ENCODE data around the gene RFX1.
"Not testable (repeated sequence)": the region's sequence is repeated elsewhere in the genome, so short reads cannot be mapped to it uniquely, and the experiment has no call there.

Gene RFX1

DNA sequence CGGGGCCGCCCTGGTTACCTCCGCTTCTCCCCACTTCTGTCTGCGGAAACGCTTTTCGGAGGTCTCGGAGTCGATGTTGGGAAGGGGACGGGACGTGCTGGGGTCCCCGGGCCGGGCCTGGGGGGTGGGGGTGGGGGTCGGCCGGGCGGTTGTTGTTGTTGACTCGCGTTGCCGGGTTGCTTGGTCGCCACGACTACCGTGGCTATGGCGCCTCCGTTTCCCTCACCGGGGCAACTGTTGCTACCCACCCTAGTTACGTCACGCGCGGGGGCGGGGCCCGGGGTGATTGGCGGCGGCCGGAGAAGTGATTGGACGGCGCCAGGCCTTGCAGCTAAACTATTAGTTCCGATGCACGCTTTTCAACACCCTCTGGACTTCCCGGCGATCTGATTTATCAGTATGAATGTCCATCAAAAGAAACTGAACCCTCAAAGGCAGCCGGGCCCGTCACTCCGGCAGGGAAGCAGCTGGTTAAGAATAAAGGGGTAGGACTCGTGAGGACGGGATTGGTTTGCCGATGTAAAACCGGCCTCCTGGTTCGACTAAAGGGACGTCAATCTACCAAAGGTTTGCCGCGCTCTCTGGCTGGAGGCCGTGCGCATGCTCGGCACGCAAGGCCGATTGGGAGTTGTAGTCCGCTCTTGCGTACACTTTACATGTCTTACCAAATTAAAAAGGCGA, at the start of gene RFX1:
Gene RFX1 (minus strand): TSS at position 236 of the 681 bp plus-strand sequence. CDS start 12,477 bp downstream, outside the sequence.
- ATAC-seq = peak; percentile 87 to 88

DNA sequence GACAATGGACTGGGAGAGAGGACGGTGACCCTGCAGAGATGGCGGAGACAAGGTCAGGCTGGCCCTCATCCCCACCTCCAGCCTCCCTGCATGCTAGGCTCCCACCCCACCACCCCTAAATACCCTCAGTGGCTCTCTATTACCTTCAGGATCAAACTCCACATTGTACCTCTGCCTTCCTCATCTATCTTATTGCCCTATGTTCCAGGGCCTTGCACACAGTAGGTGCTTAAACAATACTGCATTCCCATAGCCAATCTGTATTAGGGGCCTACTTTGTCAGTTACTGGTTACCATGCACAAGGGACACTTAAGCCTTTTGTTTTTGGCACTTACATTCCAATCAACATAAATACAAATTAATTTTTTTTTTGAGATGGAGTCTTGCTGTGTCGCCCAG, 49.3 kb upstream of the RFX1 start:
- ATAC-seq = no peak

DNA sequence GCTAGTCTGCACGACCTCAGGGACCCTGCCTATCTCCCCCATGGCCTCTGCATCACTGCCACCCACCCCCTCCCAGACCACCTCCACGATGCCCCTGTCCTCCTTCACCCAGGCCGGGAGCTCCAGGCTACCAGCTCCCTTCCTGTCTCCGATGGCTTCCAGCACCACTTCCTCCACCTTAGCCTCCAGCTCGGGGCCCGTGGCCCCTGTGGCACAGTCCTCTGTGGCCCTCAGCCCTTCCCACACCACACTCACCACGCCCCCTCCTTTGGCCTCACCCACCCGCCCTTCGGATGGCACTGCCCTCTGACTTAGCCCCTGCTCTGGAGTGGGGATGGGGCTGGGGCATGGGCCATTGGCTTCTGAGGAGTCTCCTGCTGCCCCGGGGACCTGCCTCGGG, 48.6 kb upstream of the RFX1 start:
- ATAC-seq = peak in 1 of 2 donors; percentile 19

DNA sequence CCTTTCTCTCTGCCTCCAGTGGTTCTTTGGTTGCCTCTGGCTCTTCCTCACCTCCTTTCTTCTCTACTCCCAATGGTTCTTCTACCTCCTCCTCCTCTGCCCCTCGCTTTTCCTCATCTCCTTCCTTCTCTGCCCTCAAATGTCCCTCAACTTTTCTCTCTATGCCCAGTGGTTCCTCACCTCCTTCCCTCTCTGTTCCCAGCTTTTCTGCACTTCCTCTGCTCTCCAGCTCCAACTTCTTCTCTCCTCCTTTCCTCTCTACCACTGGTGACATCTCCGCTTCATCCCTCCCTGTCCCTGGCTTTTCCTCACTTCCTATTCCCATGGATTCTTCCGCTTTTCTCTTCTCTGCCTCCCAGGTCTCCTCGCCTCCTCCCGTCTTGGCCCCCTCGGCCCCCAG, 48.0 kb upstream of the RFX1 start:
- no peak for ATAC-seq

DNA sequence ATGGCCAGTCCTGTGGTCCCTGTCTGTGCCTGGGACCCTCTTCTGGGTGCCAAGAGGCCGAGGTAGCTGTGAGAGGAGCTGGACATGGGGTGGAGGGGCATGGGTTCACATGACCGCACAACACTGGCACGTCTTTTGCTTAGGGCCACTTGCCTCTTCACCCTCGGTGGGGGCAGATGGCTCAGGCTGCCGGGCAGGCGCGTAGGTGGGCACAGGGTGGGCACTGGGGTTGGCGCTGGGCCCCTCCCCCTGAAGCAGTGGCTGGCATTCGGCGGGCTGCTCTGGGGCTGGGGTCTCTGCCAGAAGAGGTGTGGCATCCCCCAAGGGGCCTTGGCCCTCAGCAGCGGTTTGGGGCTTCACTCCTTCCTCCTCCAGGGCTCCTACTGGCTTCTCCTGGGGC, 47.4 kb upstream of the RFX1 start:
- ATAC-seq = no peak

DNA sequence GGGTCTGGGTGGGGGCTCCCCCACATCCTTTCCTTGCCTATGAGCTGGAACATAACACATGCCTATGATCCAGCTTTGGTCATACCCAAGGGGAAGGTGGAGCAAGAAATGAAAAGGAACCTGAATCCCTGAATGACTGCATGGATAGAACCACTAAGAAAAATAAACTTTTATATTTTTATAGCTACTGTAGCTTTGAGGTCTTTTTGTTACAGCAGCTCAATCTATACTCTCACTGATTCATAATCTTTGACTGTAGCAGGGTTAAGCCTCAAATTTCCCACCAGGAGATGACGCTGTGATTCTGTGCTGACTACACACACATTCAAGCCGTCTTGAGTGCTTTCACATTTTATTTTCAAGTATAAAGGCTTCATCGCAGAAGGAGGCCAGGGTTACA, 46.9 kb upstream of the RFX1 start:
- no peak for ATAC-seq

DNA sequence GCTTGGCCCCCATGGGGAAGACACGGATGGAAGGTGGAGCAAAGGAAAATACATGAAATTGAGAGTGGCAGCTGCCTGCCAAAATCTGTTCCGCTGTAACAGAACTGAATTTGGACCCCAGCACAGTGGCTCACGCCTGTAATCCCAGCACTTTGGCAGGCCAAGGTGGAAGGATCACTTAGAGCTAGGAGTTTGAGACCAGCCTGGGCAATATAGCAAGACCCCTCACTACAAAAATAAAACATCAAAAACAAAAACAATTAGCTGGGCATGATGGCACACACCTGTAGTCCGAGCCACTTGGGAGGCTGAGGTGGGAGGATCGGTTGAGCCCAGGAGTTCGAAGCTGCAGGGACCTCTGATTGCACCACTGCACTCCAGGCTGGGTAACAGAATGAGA, 46.4 kb upstream of the RFX1 start:
- no peak for ATAC-seq

DNA sequence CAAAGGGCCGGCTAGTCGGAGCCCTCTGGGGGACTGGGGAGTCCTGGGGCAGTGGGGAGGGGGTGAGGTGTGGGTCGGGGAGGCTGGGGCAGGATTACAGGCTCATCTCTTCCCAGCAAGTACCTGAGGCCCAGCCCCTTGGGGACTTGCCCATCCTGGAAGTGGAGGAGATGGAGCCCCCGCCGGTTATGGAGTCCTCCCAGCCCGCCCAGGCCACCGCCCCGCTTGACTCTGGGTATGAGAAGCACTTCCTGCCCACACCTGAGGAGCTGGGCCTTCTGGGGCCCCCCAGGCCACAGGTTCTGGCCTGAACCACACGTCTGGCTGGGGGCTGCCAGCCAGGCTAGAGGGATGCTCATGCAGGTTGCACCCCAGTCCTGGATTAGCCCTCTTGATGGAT, 45.9 kb upstream of the RFX1 start:
- no peak for ATAC-seq

DNA sequence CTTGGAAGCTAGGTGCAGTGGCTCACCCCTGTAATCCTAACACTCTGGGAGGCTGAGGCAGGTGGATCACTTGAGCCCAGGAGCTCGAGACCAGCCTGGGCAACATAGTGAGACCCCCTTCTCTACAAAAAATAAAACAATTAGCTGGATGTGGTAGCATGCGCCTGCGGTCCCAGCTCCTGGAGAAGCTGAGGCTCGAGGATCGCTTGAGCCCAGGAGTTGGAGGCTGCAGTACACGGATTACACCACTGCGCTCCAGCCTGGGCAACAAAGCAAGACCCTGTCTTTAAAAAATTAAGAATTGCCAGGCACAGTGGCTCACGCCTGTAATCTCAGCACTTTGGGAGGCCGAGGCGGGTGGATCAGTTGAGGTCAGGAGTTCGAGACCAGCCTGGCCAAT, 44.8 kb upstream of the RFX1 start:
- ATAC-seq = not testable (repeated sequence)

DNA sequence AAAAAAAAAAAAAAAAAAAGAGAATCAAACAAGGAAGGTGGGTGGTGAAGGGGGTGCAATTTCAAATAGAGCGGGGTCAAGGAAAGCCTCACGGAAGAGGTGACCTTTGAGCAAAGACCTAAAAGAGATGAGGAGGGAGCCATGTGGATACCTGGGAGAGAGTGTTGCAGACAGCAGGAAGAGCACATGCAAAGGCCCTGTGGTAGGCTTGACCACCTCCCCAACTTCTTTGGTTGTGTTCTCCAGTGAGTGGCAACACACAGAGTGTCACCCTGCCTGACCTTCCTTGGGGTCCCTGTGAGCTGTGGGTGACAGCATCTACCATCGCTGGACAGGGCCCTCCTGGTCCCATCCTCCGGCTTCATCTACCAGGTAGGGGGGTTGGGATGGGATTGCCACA, 44.4 kb upstream of the RFX1 start:
- no peak for ATAC-seq

DNA sequence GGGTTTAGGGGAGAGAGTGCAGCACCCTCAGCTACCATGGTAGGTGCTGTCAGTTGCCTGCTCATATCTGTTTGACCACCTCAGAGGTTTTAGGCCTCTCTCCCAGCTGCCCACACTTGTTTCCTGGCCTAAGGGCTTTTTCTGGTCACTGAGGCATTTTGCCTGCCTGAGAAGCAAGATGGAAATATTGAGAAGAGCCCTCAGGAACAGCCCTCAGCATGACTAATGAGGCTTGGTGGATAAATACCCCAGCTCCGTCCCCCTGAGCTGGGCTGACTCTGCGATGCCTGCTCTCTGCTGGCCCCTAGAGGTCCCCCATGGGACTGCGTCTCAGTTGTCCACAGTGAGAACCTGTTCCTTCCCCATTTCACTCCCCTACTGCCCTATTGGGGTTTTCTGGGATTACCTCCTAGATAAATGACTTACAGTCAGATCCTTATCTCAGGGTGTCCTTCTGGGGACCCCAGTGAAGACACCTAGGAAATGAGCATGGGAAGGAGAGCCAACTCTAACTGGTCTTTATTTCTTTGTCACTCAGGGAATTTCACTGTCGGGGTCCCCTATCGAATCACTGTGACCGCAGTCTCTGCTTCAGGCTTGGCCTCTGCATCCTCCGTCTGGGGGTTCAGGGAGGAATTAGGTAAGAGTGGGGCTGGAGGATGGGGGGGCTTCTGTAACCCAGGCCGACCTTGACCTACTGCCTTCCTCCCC, 42.5 kb upstream of the RFX1 start:
- peak; percentile 84 to 89 for ATAC-seq

DNA sequence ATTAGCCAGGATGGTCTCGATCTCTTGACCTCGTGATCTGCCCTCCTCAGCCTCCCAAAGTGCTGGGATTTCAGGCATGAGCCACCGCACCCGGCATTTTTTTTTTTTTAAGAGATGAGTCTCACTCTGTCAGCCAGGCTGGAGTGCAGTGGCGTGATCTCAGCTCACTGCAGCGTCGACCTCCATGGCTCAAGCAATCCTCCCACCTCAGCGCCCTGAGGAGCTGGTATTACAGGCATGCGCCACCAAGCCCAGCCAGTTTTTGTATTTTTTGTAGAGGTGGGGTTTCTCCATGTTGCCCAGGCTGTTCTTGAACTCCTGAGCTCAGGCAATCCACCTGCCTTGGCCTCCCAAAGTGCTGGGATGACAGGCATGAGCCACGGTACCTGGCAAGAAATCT, 41.7 kb upstream of the RFX1 start:
- ATAC-seq = not testable (repeated sequence)

DNA sequence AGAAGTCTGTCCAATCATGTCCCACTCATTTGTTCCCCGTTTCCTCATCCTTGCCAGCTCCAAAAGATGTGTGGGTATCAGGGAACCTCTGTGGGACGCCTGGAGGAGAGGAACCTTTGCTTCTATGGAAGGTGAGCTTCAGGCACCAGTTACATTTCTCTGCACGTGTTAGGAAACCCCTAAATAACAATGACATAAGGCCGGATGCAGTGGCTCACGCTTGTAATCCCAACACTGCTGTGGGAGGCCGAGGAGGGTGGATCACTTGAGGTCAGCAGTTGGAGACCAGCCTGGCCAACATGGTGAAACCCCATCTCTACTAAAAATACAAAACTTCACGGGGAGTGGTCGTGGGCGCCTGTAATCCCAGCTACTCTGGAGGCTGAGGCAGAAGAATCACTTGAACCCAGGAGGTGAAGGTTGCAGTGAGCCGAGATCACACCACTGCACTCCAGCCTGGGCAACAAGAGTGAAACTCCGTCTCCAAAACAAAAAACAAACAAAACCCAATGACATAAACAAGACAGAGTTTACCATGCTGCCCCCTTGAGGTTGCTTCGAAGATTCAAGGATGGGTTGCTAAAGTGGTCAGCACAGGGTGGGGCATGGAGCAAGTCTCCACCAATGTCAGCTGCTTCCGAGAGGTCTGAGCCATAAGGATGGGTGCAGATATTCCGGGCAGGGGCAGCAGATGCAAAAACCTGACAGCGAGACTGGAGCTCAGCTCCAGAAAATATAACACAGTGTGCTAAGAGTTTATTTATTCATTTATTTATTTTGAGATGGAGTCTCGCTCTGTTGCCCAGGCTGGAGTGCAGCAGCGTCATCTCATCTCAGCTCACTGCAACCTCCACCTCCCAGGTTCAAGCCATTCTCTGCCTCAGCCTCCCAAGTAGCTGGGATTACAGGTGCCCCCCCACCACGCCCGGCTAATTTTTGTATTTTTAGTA, 36.8 kb upstream of the RFX1 start:
- ATAC-seq = peak in 1 of 2 donors; percentile 45

DNA sequence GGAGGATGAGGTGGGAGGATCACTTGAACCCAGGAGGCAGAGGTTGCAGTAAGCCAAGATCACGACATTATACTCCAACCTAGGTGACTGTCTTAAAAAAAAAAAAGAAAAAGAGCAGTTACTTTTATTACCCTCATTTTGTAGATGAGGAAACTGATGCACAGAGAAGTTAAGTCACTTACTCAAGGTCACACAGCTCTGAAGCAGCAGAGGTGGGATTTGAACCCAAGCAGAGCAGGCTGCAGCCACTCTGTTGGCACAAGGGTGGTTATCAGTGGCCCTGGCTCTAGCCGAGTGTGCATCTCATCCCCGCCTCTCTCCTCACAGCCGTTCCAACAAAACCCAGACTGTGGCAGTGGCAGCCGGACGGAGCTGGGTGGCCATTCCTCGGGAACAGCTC, 33.1 kb upstream of the RFX1 start:
- ATAC-seq = no peak

DNA sequence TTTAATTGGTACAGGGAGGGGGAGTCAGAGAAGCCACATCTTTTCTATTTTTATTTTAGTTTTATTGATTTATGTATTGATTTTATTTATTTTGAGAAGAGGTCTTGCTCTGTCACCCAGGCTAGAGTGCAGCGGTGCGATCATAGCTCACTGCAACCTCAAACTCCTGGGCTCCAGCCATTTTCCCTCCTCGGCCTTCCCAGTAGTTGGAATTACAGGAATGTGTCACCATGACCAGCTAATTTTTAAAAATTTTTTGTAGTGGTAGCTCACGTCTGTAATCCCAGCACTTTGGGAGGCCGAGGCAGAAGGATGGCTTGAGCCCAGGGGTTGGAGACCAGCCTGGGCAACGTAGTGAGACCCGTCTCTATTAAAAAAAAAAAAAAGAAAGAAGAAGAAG, 29.6 kb upstream of the RFX1 start:
- no peak for ATAC-seq

DNA sequence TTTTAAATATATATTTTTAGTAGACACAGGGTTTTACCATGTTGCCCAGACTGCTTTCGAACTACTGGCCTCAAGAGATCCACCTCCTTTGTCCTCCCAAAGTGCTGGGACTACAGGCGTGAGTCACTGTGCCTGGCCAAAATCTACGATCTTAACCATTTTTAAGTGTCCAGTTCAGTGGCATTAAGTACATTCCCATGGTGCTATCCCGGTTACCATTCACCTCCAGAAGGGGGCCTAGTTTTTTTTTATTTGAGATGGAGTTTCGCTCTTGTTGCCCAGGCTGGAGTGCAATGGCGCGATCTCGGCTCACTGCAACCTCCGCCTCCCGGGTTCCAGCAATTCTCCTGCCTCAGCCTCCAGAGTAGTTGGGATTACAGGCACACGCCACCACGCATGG, 29.0 kb upstream of the RFX1 start:
- ATAC-seq = not testable (repeated sequence)

DNA sequence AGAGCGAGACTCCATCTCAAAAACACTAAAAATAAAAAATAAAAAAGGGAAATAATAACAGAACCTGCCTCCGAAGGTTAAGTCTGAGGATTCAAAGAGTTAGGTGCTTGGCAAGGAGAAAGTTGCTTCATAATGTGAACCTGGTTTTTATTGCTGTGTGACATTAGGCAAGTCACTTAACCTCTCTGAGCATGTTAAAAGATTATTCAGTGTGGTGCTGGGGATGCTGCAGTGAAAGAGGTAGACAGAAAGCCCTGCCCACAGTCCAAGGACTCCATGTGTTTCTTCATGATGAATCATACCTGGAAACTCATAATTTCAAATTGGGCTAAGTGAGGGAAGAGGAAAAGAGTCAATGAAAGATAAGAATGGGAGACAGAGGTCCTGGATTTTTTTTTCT, 27.8 kb upstream of the RFX1 start:
- no peak for ATAC-seq

DNA sequence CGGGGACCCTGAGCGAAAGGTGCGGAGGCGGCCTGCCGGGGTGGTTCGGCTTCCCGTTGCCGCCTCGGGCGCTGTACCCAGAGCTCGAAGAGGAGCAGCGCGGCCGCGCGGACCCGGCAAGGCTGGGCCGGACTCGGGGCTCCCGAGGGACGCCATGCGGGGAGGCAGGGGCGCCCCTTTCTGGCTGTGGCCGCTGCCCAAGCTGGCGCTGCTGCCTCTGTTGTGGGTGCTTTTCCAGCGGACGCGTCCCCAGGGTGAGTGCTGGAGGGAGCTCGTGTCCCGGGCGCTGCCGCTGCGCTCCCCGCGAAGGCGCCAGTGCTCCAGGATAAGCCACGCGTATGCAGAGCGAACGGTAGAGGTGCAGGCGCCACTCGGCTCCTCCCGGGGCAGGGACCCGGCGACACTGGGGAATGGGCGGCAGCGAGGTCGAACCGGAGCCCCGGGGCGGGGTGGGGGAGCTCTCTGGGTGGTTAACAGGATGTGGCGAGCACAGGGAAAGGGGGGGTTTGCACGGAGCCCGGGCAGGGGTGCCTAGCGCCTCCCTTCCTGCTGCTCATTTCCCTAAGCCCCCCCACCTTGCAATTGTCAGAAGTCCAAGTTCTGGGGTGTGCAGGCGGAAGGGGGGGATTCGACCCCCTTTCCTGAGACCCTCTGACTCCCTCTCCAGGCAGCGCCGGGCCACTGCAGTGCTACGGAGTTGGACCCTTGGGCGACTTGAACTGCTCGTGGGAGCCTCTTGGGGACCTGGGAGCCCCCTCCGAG, 25.8 kb upstream of the RFX1 start, which contains the start of gene IL27RA:
Gene IL27RA (plus strand): TSS at position 44 of the 762 bp plus-strand sequence. CDS start 111 bp downstream, at position 155.
- peak; percentile 82 for ATAC-seq

DNA sequence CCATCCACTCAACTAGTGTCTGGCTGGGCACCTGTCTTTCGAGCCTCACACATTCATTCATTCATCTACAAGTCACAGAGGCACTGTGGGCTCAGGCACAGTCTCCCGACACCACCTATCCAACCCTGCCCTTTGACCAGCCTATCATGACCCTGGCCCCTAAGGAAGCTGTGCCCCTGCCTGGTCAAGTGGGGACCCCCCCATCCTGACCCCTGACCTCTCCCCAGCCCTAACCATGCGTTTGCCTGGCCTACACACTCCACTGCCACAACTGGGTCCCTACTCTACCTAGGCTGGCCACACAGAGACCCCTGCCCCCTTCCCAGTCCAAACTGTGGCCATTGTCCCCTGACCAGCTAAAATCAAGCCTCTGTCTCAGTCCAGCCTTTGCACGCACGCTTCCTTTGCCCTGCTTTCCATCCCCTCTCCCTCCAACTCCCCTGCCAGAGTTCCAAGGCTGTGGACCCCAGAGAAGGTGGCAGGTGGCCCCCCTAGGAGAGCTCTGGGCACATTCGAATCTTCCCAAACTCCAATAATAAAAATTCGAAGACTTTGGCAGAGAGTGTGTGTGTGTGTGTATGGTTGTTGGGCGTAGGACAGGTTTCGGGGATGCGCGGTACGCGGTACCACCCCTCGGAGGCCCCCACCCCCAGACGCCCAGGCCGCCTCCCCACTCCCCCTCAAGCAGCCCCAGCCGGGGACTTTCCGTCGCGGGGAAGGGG, 25.0 kb upstream of the RFX1 start:
- ATAC-seq = no peak

DNA sequence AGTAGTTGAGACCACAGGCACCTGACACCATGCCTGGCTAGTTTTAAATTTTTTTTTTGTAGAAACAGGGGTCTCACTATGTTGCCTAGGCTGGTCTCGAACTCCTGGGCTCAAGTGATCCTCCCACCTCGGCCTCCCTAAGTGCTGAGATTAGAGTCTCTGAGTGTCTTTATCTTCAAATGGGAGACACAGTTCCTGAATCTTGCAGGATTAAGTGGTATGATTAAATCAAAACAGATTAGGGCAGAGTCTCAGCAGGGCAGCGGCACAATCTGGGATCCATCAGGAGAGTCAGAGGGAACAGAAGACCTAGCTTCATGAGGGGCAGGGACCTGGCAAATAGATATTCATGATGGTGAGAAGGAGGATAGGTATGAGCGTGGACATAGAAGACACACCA, 22.8 kb upstream of the RFX1 start:
- no peak for ATAC-seq

DNA sequence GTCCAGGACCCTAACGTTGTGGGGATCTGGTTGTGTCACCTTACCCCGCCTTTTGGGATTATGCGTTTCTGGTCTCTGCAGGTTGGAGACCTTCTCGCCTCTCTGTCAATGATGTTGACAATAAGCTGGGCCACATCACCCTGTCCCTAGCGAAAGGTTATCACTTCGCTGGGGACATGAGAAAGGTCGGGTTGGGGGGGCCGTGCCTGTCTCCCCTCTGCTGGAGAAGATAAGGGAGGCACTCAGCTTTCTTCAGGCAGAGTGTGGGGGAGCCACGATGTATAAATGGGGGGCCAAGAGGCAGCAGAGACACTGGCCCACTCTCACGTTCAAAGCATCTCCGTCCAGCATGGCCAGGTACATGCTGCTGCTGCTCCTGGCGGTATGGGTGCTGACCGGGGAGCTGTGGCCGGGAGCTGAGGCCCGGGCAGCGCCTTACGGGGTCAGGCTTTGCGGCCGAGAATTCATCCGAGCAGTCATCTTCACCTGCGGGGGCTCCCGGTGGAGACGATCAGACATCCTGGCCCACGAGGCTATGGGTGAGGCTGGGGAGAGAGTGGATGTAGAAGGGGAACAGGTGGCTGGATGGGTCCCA, 21.8 kb upstream of the RFX1 start, which contains the start of gene RLN3:
Gene RLN3 (plus strand): TSS at position 293 of the 595 bp plus-strand sequence. CDS start 57 bp downstream, at position 350.
- no peak for ATAC-seq
